KOPT-K1 (cell line): ENCODE results near the gene IQCF5.
"Not testable (repeated sequence)": the region's sequence is repeated elsewhere in the genome, so short reads cannot be mapped to it uniquely, and the experiment has no call there.

Experiments used
- H3K27ac ChIP-seq: fragments of 200-600 bp; sonication (generic); 2 replicates; pipeline ENCODE4 v1.5.1; 2016; ENCODE audit warnings: antibody characterized with exemption, mild to moderate bottlenecking, low read depth, low read length; ENCODE audit not compliant: poor library complexity, severe bottlenecking
- H3K36me3 ChIP-seq: fragments of 200-600 bp; sonication (generic); 2 replicates; pipeline ENCODE4 v1.5.1; 2017; ENCODE audit warnings: antibody characterized with exemption, mild to moderate bottlenecking, low read length, moderate library complexity; ENCODE audit not compliant: insufficient read depth
- H3K9me3 ChIP-seq: fragments of 200-600 bp; sonication (generic); 2 replicates; pipeline ENCODE4 v1.5.1; 2017; ENCODE audit warnings: antibody characterized with exemption, low read length, mild to moderate bottlenecking; ENCODE audit not compliant: insufficient read depth, poor library complexity, severe bottlenecking

The IQCF5 gene

GRCh38 chr3:51879937-51880336 is 4.5 kb upstream of the IQCF5 start:
- Histone ChIP-seq H3K9me3 (no peaks in the 10 kb centered on the region), H3K27ac (no peak overlapping the region), H3K36me3 (no peaks in the 10 kb centered on the region)

- H3K9me3 ChIP-seq, result no peaks in the 10 kb centered on the region
- no peaks in the 10 kb centered on the region for H3K36me3 ChIP-seq
- H3K27ac ChIP-seq, result no peak overlapping the region
Observed at GRCh38 chr3:51876186-51876585, 785 bp upstream of the IQCF5 start.

- Histone ChIP-seq H3K36me3 (no peaks in the 10 kb centered on the region), H3K27ac (no peak overlapping the region)
Observed at GRCh38 chr3:51874889-51875288, 512 bp downstream of the IQCF5 start.

GRCh38 chr3:51874411-51874810 is 990 bp downstream of the IQCF5 start:
- H3K27ac ChIP-seq, result no peak overlapping the region
- H3K9me3 ChIP-seq, result no peaks in the 10 kb centered on the region
- H3K36me3 ChIP-seq, result no peaks in the 10 kb centered on the region

More at GRCh38 chr3:51874889-51875288, 512 bp downstream of the IQCF5 start:
- H3K9me3 ChIP-seq, result no peaks in the 10 kb centered on the region

- H3K9me3 ChIP-seq, result no peaks in the 10 kb centered on the region
Observed at GRCh38 chr3:51873876-51874275, 1.5 kb downstream of the IQCF5 start.

GRCh38 chr3:51873253-51873766 is 2.1 kb downstream of the IQCF5 start:
- Histone ChIP-seq H3K9me3 (no peaks in the 10 kb centered on the region), H3K27ac (no peak overlapping the region), H3K36me3 (no peaks in the 10 kb centered on the region)

More at GRCh38 chr3:51873876-51874275, 1.5 kb downstream of the IQCF5 start:
- H3K36me3 ChIP-seq, result no peaks in the 10 kb centered on the region
- no peak overlapping the region for H3K27ac ChIP-seq

- Histone ChIP-seq H3K36me3 (no peaks in the 10 kb centered on the region), H3K9me3 (no peaks in the 10 kb centered on the region), H3K27ac (no peak overlapping the region)
Observed at GRCh38 chr3:51869304-51869703, 6.1 kb downstream of the IQCF5 start.

- H3K27ac ChIP-seq, H3K36me3 ChIP-seq, H3K9me3 ChIP-seq: not testable (repeated sequence)
Observed at GRCh38 chr3:51868896-51869295, 6.5 kb downstream of the IQCF5 start.

- Histone ChIP-seq H3K27ac (no peak overlapping the region), H3K36me3 (no peaks in the 10 kb centered on the region), H3K9me3 (no peaks in the 10 kb centered on the region)
Observed at GRCh38 chr3:51862886-51863285, 12.5 kb downstream of the IQCF5 start.

- no peaks in the 10 kb centered on the region for H3K9me3 ChIP-seq
- no peaks in the 10 kb centered on the region for H3K36me3 ChIP-seq
- H3K27ac ChIP-seq, result no peak within 1 kb of the TSS
Observed at GRCh38 chr3:51860703-51861665, 14.4 kb downstream of the IQCF5 start, which contains the start of gene IQCF2. Gene IQCF2 (plus strand): TSS chr3:51861615. CDS start chr3:51861667, 52 bp downstream.

- not testable (repeated sequence) for H3K27ac ChIP-seq, H3K36me3 ChIP-seq, H3K9me3 ChIP-seq
Observed at GRCh38 chr3:51855411-51855810, 20.0 kb downstream of the IQCF5 start.

- no peaks in the 10 kb centered on the region for H3K9me3 ChIP-seq
- H3K36me3 ChIP-seq, result no peaks in the 10 kb centered on the region
- no peak overlapping the region for H3K27ac ChIP-seq
Observed at GRCh38 chr3:51845129-51845528, 30.3 kb downstream of the IQCF5 start.

- Histone ChIP-seq H3K36me3 (no peaks in the 10 kb centered on the region), H3K9me3 (no peaks in the 10 kb centered on the region), H3K27ac (no peak overlapping the region)
Observed at GRCh38 chr3:51836606-51837005, 38.8 kb downstream of the IQCF5 start.

GRCh38 chr3:51830836-51831385 is 44.5 kb downstream of the IQCF5 start:
- peaks cover 24% of the 10 kb centered on the region for H3K9me3 ChIP-seq
- no peaks in the 10 kb centered on the region for H3K36me3 ChIP-seq
- no peak overlapping the region for H3K27ac ChIP-seq

- Histone ChIP-seq H3K27ac (no peak overlapping the region), H3K9me3 (peaks cover 24% of the 10 kb centered on the region), H3K36me3 (no peaks in the 10 kb centered on the region)
Observed at GRCh38 chr3:51830345-51830744, 45.1 kb downstream of the IQCF5 start.
